ENCODE results near the gene AFG3L2.

DNA sequence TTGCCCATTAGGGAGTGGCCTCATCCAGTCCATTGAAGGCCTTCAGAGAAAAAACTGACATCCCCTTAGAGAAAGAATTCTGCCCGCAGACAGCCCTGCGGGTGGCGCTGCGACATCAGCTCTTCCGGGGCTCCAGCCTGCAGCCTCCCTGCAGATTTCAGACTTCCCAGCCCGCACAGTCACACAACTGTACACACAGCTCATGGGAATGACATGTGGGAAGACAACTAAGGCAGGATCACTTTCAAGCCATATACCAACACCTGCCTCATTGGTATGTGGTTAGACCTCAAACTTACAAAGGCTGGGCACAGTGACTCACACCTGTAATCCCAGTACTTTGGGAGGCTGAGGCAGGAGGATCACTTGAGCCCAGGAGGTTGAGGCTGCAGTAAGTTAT, 93.8 kb downstream of the AFG3L2 start:
- TF ChIP-seq, protein P1, sequence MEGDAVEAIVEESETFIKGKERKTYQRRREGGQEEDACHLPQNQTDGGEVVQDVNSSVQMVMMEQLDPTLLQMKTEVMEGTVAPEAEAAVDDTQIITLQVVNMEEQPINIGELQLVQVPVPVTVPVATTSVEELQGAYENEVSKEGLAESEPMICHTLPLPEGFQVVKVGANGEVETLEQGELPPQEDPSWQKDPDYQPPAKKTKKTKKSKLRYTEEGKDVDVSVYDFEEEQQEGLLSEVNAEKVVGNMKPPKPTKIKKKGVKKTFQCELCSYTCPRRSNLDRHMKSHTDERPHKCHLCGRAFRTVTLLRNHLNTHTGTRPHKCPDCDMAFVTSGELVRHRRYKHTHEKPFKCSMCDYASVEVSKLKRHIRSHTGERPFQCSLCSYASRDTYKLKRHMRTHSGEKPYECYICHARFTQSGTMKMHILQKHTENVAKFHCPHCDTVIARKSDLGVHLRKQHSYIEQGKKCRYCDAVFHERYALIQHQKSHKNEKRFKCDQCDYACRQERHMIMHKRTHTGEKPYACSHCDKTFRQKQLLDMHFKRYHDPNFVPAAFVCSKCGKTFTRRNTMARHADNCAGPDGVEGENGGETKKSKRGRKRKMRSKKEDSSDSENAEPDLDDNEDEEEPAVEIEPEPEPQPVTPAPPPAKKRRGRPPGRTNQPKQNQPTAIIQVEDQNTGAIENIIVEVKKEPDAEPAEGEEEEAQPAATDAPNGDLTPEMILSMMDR (IDR thresholded peaks at IDR 0.05 in 2 of 3, conservative IDR thresholded peaks at IDR 0.05 in 1 of 3; ENCODE audit: borderline replicate concordance in 1 of 3, insufficient read depth in 1 of 3, low read depth in 2 of 3, low read length in 2 of 3) = peak; percentile 35 to 70 (median 58); a peak in 5 of 6 replicates
- TF ChIP-seq SP1 (IDR thresholded peaks at IDR 0.05; ENCODE audit: low read depth) (0 out of 2 replicates have a peak, but pooled peaks have one; percentile 7), EZH2 (IDR thresholded peaks at IDR 0.05) (no peak)

All from HCT116 (cell line).